Loucy (cell line): ENCODE data around the gene RTL10.

Experiments
- EZH2phosphoT487 ChIP-seq: fragments of 200-600 bp; IDR thresholded peaks from 2 replicates; pipeline ENCODE4 v1.6.1; 2018; ENCODE audit warnings: antibody characterized with exemption, mild to moderate bottlenecking, moderate library complexity, borderline replicate concordance
- TF ChIP-seq, protein P1 (sequence below): fragments of 200-600 bp; sonication (generic); conservative IDR thresholded peaks from 2 replicates; pipeline ENCODE4 v1.5.1; 2014; ENCODE audit warnings: mild to moderate bottlenecking, antibody characterized with exemption, low read length

DNA sequence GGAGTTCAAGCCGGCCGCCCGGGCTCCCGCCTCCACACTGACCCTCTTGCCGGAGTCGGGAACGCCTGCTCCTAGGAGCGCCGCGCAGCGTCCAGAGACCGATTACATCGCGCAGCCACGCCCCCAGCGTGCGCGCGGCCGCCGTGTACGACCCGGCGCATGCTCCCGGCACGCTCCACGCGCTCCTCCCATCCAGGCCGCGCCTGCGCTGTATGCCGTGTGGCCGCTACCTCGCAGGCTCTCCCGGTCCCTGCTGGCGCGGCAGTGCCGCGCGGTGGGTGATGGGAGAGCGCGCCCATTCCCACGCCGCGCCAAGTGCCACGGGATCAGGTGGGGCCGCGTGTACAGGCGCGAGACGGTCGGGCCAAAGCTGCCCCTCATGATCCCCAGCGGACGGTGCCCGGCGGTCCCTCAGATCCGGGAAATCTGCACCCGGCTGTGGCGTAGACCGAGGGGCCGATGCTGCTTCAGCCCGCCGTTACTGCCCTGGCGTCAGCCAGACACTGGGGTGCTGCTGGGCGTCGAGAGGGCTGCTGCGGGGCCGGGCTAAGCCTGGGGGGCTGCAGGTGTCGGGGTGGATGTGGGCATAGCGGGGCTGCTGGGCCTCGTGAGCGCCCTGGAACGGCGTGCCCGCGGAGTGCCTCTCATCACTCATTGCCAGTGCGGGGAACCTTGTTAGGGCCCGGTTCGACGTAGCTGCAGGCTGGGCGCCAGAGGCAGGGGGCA is at the start of gene RTL10, which contains the start of gene GNB1L:
- TF ChIP-seq, protein P1, sequence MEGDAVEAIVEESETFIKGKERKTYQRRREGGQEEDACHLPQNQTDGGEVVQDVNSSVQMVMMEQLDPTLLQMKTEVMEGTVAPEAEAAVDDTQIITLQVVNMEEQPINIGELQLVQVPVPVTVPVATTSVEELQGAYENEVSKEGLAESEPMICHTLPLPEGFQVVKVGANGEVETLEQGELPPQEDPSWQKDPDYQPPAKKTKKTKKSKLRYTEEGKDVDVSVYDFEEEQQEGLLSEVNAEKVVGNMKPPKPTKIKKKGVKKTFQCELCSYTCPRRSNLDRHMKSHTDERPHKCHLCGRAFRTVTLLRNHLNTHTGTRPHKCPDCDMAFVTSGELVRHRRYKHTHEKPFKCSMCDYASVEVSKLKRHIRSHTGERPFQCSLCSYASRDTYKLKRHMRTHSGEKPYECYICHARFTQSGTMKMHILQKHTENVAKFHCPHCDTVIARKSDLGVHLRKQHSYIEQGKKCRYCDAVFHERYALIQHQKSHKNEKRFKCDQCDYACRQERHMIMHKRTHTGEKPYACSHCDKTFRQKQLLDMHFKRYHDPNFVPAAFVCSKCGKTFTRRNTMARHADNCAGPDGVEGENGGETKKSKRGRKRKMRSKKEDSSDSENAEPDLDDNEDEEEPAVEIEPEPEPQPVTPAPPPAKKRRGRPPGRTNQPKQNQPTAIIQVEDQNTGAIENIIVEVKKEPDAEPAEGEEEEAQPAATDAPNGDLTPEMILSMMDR = no peak
- TF ChIP-seq EZH2phosphoT487 = no peak
